ENCODE measurements around the gene HNRNPH1.
"Not testable (repeated sequence)": the region's sequence is repeated elsewhere in the genome, so short reads cannot be mapped to it uniquely, and the experiment has no call there.

HNRNPH1 gene, protein sequence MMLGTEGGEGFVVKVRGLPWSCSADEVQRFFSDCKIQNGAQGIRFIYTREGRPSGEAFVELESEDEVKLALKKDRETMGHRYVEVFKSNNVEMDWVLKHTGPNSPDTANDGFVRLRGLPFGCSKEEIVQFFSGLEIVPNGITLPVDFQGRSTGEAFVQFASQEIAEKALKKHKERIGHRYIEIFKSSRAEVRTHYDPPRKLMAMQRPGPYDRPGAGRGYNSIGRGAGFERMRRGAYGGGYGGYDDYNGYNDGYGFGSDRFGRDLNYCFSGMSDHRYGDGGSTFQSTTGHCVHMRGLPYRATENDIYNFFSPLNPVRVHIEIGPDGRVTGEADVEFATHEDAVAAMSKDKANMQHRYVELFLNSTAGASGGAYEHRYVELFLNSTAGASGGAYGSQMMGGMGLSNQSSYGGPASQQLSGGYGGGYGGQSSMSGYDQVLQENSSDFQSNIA

DNA sequence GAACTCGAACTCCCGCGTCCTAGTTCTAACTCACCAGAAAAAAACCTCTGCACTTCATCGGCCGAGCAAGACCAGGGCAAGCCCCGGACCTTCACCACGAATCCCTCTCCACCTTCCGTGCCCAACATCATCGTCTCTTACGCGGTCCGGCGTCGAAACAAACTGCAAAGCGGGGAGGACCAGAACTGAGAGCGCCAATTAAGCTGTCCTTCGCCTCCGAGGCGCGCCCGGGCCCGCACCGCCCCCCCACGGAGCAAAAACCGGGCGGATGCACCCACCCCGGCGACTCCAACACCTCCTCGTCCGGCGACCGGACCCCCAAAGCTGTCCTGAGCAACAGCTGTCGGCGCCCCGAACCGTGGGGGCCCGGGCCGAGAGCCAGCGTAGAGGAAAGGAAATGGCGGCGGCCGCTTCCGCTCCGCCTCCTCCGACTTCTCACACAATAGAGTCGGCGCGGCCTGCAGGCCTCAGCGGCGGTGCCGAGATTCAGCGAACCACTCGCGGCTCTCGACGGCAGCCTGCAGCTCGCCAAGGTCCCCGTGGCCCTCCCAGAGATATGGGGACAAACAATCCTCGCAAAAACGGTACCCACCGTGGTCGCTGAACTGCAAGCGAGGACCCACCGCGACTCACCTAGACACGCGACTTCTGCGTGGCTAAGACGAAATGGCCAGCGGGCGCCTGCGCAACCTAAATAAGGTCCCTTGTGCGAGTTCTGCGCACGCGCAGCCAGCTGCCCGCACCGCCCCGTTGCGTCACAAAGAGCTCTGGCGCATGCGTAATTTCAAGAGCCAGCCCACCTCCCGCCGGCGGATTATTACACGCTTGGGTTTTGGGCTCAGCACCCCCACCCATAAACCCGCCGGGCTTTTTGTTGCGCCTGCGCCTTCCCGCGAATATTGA is at the start of gene HNRNPH1:
HNRNPH1 (minus strand) TSS at position 669 of the 903 bp plus-strand sequence; CDS start at position 131, 538 bp downstream.
- DNase-seq = peak; percentile 98

GRCh38 chr5:179668391-179668790 is 44.9 kb upstream of the HNRNPH1 start:
- DNase-seq = peak; percentile 75

GRCh38 chr5:179661647-179662046 is 38.2 kb upstream of the HNRNPH1 start:
- DNase-seq = not testable (repeated sequence)

- DNase-seq = peak; percentile 42
These were observed 34.8 kb upstream of the HNRNPH1 start for GRCh38 chr5:179658179-179658856.

DNA sequence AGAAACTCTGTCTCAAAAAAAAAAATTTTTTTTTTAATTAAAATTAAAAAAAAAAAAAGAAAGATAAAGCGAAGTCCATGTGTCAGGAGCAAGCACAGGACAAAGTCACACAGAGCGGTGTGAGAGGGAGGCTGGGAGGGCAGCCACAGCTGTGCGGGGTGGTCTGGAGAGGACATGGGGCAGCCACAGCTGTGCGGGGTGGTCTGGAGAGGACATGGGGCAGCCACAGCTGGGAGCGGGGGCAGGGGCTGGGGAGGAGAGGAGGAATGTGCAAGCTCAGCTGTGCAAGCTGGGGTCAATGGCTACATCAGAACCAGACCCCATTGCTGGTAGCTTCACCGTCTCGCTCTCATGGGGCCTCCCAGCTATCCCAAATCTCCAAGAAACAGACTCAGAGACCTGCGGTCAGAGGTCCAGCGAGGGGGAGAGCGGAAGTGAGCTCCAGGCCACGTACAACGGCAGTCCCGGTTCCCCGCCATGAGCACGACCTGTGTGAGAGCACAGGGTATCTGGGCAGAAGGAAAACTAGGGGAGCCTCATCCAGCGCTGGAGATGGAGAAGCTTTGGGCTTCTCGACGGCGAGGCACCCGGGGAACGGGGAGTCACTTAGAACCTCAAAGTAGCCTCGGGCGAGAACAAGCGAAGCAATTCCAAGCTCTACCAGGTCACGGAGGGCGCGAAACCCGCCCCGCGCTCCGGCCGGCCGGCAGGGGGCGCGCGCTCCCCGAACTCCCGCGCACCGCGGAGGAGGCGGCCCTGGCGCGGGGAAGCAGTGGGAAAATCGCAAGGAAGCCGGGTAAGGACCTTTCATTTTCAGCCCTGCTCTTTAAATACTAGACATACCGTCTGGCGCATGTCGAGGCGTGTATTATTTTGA is 34.1 kb upstream of the HNRNPH1 start:
- not testable (repeated sequence) for DNase-seq

GRCh38 chr5:179653135-179653534 is 29.7 kb upstream of the HNRNPH1 start:
- not testable (repeated sequence) for DNase-seq

GRCh38 chr5:179650245-179650644 is 26.8 kb upstream of the HNRNPH1 start:
- not testable (repeated sequence) for DNase-seq

DNA sequence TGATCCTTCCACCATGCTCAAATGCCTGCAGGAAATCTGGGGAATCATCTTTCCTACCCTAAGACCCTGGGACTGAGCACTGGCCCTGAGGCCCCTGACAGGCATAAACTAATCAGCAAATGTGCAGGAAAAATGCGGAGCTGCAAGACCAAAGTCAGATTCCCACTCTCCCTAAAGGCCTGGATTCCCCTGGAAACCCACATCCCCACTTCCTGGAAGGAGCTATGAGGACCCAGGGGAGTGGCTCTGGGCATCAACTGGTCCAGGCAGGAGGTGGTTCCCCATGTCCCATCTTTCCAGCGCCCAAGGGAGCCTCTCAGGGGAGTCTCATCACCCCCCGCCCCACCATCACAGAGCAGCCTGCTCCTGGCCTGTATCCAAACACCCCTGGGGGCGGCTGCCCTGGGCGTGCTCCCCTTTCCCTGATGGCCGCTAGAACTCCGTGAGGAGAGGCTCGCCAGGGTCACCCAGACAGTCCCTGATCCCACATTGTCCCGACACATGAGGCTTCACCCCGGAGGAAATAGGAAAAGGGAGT is 25.8 kb upstream of the HNRNPH1 start:
- DNase-seq = not testable (repeated sequence)

- no peak for DNase-seq
These were observed 24.9 kb upstream of the HNRNPH1 start for GRCh38 chr5:179648410-179648809.

- DNase-seq = not testable (repeated sequence)
These were observed 21.3 kb upstream of the HNRNPH1 start for GRCh38 chr5:179644766-179645165.

DNA sequence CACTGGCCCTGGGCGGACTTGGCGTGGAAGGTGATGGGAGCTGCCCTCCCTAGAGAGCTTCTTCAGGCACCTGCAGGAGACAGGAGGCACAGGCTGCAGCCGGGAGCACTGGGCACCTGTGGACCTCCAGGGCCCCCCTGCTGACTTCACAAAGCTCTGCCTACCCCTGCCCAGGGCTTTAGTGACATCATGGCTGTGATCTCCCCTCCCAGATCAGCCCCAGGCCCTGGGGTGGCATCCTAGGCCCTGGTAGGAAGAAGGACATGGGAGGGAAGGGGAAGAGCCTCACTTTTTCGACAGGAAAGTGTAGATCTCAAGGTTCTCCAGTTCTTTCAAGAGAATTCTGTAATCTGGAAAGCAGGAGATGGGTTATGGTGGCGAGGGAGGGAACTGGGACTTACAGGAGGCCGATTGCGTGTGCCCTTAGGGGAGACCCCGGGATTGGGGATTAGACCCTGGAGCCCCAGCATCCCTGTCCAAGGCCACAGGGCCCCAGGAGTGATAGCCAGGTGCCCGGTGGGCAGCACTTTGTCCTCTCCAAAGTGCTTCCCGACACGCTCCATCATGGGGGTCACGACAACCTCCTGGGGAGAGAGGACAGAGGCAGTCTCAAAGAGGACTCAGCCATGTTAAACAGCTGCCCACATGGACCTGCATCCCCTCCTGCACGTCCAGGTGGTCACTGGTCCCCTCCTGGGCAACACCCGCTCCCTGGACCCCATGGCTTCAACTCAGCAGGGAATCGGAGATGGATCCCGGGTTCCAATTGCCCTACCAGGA is 19.9 kb upstream of the HNRNPH1 start:
- DNase-seq = not testable (repeated sequence)

- DNase-seq = not testable (repeated sequence)
These were observed 19.2 kb upstream of the HNRNPH1 start for GRCh38 chr5:179642626-179643025.

- not testable (repeated sequence) for DNase-seq
These were observed 18.3 kb upstream of the HNRNPH1 start for GRCh38 chr5:179641745-179642144.

- not testable (repeated sequence) for DNase-seq
These were observed 15.8 kb upstream of the HNRNPH1 start for GRCh38 chr5:179639296-179639695.

GRCh38 chr5:179634370-179635172 is 11.1 kb upstream of the HNRNPH1 start:
- not testable (repeated sequence) for DNase-seq

- DNase-seq = not testable (repeated sequence)
These were observed 10.3 kb upstream of the HNRNPH1 start for GRCh38 chr5:179633501-179634369.

DNA sequence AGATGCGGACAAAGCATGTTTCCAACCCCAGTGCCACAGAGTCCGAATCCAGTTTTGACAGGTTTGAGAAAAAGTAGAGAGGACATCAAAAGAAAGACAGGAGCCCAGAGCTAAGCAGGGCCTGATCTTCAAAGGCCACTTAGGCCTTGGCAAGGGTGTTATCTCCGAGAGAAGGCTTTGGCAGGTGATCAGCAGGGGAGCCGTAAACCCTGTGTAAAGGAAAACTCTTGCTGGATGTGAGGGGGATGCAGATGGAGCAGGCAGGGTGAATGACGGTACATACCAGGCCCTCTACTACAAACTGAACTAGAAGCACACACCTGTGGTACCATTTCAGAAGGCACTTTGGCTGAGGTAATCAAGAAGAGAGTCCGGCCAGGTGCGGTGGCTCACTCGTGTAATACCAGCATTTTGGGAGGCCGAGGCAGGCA is 1.4 kb upstream of the HNRNPH1 start:
- DNase-seq = no peak

DNA sequence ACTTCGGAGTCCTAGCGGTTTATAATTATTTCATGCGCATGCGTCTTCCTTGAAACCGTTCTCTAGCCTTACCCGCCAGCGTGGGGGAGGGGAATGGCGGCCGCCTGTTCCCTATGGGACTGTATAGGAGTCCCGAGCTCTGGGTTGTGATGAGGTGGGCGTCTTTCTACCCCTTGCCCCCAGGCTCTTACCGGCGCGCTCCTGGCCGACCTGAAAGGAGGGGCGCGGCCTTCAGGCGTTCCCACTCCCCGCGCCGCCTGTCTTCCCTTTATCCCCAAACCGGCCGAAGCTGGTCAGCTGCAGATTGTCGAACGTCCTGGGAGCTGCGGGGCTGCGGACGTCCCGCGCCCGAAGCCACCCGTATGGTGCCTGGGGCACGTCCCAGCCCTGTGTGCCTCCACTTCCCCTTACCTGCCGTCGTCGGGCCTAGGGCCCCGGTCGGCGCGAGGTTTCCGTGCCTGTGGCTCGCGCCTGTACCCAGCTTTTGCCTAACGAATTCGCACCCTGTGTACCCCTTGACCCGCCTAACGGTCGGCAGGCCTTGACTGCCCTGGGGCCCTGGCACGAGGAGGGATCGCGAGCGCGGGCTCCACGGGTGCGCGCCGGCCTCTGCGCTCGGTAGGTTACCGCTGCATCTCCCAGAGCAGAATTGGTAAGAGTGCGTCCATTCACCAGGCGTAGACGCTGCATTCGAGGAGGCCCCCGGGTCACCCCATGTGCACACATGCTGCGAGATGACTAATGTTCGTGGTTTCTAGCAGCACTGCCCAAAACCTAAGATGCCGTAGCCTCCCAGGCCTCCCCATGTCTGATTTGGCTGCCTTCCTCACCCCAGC is 653 bp upstream of the HNRNPH1 start:
- DNase-seq = no peak

All from RPMI8226 (cell line).